GM21360 (cell line): ENCODE results near the gene JAG1.

ENCODE experiments used
- ATAC-seq: cut with Tn5 transposase; IDR thresholded peaks from one replicate; pipeline ENCODE4 v1.9.1; 2021; ENCODE audit warnings: mild to moderate bottlenecking, moderate library complexity; ENCODE audit not compliant: unreplicated experiment

Gene JAG1

DNA sequence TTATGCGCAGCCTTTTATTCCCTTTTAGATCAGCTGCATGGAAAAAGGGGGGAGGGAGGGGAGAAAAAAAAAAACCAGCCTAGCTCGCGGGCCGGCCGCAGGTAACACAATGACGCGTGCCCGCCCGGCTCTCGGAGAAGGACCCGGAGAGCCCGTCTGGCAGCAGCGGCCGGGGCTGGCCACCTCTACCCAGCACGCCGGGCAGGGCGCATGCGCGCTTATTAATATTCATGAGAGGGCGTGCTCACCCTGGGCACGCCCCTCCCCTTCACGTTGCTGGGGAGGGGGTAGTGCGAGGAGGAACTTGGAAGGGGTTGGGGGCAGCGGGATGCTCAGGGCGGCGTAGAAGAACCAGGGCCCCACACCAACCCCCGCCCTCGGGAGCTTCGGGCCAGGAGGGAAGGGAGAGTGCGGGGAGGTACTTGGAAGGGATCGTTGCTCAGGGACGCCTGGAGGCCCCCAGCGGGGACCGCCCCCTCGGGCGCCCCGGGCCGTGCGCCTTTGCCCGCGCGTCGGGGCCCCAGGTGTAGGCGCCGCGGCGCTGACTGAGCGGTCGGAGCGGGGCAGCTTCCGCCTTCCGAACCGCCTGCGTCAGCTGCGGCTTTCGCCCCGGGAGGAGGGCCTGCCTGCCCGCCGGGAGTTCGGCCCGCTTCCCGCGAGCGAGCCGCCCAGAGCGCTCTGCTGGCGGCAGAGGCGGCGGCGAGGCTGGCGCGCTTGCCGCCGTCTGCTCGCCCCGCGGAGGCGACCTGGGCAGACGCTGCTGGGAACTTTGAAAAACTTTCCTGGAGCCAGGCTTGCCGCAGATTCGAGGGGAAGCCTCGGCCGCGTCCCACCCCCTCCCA, at the start of gene JAG1:
Gene JAG1 (minus strand): TSS at position 158 of the 842 bp plus-strand sequence. CDS start 469 bp downstream, outside the sequence.
- ATAC-seq = peak; percentile 52

DNA sequence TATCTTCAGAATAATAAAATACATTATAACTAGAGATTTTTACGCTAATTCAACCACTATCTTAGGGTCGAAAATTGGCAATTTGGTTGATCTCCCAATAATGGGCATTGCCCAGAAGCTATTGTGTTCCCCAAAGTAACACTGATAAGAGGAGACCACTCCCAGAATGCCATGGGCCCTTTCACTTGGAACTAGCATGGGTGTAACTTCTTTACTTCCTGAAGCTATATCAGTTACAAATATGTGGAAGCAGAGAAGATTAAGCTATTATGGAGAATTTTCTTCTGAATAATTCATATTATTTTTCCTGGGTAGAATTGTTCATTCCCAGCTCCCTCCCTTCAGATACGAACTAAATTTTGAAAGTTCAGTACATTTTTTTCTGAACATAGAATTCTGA, 48.2 kb upstream of the JAG1 start:
- ATAC-seq = no peak

DNA sequence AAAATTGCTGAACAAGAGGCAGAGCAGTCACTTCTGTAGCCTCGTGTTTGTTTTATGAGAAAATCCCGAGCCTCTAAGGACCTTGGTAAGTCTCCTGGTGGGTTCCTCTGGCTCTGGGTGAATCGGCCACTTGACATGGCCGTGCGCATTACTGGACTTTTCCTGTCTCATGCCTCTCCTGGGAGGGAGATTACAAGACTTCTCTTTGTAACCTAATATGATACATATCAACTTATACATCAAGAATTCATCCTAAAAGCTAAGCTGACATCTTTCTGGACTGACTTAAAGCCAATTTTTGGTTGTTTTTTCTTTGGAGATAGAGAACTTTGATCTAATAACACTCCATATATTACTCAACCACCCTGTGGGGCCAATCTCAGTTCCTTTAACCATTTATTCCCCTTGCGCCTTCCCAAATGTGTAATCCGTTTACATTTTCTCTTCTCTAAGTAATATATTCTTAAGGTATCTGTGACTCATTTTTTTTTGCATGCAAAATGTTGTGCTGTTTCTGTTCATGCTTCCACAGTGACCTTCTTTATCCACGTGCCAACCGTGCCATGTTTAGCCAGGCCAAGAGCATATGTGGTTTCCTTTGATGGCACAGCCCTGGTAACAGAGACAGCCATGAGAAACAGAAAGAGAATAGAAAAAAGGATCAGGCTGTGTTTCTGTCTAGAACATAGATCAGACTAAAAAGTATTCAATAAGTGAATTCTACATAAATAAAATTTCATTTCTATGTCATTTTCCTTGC, 47.5 kb upstream of the JAG1 start:
- no peak for ATAC-seq

DNA sequence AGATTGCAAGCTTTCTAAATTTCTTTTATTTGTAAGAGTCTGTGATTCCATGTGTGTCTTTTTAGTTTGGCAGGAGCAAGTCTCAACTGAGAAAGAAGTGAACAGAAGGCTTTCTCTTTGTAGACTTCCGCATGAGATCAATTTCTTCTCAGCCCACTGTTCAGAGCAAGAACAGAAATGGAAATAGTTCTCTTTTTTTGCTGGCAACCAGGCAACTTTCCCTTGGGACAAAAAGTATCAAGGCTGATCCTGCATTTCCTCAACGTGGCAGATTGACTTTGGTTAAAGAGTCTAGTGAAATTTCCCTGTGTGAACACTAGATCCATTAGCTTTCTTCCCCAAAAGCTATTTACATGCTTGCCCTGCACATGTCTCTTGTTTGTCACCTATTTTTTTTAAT, 46.8 kb upstream of the JAG1 start:
- no peak for ATAC-seq

DNA sequence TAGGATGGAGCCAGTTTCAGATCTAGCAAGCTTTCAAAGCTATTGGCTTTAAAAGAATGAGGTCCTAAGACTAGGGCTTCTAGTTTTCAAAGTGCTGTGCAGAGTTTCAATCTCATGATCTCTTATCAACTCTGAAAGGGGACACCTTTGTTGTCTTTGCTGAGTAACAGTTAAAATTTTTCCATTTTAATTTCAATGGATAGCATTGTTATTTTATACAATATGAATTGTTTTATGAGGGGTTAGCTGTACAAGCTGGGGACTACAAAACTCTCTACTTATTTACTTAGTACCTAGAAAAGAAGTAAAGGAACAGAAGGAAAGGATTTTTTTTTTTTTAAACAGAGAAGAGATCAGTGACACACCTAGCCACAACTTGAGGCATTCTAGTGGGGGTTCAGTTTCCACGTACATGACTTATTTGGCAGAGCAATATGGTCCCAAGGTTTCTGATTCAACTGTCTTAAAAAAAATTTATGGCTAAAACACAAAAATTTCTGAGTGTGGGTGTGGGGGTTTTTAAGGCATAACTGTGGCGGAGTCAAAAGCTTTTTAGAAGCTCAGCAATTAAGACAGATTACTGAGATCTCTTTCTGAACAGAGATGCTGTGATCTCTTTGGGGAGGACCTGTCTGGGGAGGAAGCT, 46.1 kb upstream of the JAG1 start:
- ATAC-seq = no peak

DNA sequence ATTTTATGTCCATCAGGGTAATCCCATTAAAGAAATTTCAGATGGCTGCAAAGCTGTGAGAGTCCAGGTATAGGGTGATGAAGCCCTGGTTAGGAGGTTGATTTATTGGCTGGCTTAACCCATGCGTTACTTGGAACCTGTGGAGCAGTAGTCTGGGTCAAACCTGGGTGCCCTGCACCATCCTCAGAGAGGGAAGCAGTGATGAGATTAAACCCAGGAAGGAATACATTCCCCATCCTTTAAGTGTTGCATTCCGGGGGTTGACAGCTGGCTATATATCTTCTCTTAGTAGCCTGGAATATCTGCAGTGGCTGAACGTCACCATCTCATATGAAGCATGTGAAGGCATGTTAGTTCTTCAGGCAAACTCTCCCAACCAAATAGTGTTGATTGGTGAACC, 44.9 kb upstream of the JAG1 start:
- no peak for ATAC-seq

DNA sequence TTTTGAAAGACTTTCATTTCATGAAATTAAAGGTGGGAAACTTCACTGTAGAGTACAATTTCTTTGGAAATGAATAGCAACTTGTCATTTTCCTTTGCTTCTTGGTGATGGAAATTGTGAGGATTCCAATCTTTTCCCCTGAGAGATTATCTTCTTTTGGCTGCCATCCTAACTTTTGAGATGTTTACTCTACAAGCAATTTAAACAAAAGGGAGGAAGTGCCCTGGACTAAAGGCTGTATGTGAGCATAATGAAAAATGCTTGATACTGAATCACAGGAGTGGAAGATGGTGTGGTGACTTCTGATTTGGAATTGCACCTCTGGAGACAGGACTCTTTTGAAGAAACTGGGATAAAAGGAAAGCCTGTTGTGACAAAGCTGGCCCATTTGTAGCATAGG, 43.1 kb upstream of the JAG1 start:
- ATAC-seq = no peak

DNA sequence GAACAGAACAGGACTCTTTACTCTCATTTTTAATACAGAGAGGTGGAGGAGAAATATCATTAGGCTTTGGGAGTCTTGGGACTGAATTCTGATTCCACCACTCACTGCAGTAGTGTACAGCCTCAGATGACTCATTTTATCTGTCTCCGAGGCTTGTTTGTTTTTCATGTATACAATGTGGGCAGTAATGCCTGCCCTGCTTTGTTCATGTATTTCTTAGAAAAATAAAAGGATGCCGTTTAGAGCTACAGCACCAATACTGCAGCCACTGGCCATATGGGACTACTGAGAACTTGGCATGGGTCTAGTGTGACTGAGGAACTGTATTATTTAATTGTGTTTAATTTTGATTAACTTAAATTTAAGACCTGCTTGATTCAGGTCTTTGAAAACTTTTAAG, 41.2 kb upstream of the JAG1 start:
- ATAC-seq = no peak

DNA sequence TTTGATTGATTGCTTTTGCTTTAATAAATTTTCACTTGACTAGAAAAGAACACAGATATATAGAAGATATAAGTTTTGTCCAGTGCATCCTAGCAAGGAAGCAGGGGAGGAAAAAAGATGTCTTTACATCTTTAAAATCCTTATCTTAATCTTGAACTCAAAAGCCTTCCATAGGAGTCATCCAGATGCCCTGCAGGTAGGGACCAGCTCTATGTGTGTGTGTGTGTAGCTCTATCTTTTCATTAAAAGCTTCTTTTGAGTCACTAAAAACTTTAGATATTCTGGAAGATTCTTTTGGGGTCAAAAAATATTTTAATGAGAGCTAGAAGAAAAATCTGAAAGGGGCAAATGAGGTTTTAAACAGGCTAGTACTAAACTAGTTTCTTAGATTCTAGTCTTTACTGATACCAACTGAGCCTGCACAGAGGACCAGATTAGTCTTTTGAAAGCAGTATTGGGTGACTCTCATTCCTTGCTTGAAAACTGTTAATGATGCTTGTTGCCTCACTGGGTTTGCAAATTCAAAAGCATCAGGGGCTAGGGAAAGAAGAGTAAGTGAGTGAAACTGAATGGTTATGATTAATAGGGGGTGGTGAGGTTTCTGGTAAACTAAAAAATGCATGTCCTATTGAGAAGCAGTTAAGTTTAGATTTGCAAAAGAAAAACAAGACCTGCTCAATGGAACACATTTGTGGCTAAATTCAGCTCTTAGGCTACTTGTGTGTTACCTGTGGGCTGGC, 40.6 kb upstream of the JAG1 start:
- no peak for ATAC-seq

DNA sequence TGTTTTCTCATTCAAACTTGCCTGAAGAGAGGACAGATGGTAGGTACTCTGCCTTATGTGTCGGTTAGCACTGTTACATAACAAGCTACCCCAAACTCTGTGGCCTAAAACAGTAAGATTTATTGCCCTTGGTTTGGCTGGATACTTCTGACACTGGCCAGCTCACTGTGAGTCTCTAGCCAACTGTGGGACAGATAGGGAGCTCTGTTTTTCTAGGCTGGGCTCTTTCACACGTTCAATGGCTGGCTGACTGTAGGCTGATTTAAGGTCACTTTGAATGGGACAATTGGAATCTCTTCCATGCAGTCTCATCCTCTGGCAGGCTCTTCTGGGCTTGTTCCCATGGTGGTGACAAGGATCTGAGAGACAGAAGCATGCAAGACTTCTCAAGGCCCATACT, 39.4 kb upstream of the JAG1 start:
- ATAC-seq = no peak

DNA sequence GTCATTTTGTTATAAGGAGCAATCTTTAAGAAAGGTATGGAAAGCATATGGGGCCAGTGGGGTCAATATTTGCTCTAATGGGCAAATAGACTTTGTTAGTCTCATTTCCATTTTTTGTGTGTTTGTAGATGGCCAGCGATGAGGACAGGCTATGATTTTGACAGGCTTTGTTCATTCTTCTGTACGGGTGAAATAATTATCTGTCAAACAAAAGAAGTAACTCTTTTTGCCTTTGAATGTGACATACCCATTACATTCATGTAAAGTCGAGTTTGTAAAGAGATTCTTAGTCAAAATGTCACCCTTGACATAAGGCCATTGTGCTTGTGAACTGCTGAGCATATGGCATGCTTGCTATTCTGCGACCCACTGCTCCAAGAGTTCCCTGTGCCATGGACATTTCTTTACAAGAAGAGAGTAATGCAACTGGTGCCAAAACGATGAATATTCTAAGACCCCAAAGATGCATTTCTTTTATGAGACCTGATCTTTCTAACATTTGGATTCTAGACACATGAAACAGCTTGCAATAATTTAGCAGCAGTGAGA, 38.2 kb upstream of the JAG1 start:
- no peak for ATAC-seq

DNA sequence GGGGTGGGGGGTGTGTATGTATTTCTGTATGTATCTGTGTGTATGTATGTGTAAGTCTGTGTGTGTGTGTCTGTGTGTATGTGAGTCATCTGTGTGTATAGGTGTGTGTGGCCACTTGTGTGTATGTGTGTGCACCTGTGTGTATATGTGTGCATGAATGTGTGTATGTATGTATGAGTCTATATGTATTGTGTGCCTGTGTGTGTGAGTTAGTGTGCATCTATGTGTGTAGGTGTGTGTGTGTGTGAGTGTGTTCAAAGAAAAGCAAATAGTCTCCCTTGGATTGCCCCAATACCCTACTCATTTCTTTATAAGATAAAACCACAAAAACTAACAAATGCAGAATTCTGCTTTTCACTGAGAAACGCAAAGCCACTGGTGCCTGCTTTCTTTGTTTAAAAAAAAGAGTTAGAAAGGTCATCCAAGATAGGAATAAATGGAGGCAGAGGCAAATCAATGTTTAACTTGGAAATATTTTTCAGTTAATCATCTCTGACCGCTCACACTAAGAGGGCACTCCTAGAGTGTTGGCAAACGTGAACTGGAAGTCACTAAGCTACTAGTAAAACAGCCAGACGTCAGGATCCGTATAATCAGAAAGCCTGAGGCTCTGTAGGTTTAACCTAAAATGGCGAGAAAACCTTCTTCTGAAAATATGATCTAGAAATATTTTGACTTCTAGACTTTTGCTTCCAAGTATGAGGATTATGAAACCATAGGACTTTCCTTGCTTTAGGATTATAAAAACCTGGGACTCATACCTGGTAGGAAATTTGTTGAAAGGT, 37.4 kb upstream of the JAG1 start:
- ATAC-seq = no peak

DNA sequence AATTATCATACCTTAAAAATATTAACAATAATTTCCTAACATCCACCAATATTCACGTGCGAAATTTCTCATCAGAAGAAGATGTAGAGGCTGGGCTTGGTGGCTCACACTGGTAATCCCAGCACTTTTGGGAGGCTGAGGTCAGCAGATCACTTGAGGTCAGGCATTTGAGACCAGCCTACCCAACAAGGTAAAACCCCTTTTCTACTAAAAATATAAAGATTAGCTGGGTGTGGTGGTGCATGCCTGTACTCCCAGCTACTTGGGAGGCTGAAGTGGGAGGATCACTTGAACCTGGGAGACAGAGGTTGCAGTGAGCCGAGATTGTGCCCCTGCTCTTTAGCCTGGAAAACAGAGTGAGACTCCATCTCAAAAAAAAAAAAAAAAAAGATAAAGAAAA, 36.1 kb upstream of the JAG1 start:
- no peak for ATAC-seq

DNA sequence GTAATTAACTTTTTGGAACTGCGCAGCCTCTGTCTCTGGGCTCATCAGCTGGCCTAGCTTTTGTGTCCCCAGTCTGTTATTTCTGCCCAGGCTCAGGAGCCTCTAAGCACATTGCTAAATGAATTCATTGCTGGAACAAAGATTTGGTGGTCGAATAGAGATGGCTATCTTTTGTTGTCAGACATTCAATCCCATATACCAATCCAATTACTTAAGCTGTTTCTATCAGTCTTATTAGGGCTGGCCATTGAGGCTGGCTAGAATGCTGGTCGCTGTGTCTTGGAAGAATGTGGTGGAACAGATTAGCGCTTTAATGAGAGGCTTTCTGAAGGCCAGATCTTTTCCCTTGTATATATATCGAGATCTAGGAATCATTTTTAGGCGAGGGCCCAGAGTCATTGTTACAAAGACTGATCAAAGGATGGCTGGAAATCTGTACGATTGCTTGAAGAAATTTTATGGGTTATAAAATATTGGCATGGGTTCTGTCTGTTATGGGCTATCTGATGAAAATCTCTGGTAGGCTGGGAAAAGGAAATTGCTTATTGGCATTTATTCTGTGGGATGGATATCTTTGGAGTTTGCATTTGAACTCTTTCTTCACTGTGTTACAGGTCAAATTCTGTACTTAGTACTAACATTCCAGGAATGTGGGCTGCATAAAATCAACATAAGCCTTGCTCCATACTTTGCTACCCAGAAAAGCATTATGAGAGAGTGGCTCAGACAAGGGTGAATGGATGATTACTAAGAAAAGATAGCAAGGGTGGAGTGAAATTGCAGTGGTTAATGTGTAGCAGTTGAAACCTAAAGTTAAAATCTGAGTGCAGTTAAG, 34.8 kb upstream of the JAG1 start:
- ATAC-seq = no peak

DNA sequence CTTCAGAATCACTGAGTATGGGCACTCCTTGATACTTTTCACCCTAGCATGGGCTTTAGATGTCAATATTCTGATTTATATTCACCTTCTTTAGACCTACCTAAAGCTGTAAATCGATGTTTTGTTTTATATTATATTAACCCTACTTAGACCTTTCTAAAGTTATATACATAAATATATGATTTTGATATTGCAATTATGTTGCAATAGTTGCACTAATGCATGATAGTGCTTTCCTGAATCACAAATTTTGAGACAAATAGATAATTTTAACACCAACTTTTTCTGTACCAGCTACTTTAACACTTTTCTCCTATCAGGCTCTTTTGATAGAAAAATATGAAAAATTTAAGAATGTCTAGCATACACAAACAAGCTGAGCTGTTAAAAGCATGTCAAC, 34.0 kb upstream of the JAG1 start:
- ATAC-seq = no peak

DNA sequence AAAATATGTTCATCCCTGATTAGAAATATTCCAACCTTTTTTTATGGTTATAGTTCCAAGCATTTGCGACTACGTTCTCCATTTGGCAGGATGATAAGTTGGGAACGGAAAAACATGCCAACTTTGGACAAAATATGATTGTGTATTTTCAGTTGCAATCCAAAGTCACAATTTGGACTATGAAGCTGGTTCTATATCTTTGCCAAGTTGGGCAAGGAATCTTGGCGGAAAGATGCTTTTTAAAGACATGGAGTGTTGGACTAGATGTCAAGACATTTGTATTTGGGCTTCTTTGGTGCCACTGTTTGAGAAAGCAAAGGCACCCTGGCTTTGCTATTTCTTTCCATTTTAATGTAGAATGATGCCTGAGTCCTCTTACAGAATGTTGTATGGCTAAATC, 33.3 kb upstream of the JAG1 start:
- ATAC-seq = no peak

DNA sequence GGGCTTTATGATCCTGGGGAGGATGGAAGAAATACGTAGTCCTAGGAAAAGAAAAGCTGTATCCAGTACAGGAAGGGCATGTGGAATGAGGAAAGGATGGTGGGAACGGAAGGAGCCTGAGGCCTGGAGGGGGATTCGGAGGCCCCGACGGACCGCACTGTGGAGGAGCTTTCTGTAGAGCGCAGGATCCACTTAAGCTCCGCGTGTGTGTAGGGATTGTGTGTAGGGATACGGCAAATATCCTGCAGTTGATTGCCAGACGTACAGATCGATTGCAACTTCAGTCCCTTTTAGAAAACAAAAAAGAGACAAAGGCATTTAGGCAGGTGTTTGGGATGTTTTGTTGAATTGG, 32.6 kb upstream of the JAG1 start:
- ATAC-seq = no peak

DNA sequence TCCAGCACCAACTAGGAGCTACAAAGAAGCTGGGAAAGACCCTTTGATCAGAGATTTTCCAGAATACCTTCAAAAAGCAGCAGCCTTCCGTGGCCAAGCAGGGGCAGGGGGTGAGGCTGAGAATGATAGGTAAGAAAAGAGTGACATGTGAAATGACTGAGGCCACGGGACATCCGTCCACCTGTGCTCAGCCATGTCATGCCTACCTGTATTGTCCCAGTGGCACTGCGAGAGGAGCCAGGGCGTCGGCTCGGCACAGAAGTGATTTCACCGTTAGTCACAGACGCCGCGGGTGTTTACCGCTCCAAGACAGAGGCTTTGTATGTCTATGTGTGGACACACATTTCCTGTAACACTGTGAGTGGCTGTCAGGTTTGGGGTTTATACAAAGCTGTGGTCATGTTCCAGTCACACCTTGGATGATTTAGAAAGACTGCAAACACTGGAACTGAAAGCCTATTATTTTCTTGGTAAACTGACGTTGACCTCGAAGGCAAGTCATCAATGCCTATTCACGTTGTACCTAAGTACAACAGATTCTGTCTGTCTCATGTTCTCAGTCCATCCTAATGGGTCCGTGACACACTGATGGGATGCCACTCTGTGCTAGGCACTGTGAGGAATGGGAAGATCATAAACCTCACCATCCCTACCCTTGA, 32.1 kb upstream of the JAG1 start:
- no peak for ATAC-seq

DNA sequence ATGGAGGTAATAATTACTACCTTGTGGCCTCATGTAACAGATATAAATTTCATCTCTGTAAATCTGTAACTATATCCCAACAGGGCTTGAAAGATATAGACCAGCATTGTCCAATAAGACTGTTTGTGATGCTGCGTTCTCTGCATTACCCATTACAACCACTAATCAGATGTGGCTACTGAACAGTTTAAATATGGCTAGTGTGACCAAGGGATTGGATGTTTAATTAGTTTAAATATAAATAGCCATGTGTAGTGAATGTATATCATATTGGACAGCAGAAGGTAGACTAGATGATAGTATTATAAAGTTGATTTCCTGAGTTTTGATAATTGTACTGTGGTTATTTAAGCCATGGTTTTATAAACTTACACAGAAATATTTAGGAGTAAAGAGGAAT, 27.8 kb upstream of the JAG1 start:
- ATAC-seq = no peak
